Medulla oblongata (tissue), 1 donor: Measurements from ENCODE around the gene ILDR2.

Experiments used
- DNase-seq: peaks from one replicate; pipeline ENCODE4 v3.0.0-alpha.2; 2015; ENCODE audit errors: extremely low spot score

Gene ILDR2

GRCh38 chr1:166969074-166969677, 6.2 kb downstream of the ILDR2 start:
- no peak for DNase-seq

DNA sequence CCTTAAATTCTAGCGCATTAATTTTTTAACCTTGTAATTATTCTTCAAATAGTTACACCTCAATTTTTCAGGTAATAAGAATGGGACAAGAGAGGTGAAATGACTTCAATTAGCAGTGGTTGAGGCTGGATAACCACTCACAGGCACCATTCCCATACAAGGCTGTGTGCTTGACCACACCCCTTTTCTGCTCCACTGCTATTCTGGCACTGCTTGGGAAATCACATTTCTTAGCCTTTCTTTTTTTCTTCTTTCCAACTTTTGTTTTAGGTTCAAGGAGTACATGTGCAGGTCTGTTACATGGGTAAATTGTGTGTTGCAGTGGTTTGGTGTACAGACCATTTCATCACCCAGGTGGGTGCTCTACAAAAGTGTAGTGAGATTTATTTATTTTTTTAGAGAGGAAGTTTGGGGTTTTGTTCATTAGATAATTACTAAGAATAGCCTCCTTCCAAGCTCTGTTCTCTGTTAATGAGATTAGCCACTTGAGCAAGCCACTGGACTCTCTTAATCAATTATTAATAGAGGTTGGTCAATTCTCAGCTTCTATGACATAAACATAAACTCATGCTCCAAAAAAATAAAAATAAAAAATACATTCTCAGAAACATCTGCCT, 14.4 kb downstream of the ILDR2 start:
- DNase-seq = no peak

DNA sequence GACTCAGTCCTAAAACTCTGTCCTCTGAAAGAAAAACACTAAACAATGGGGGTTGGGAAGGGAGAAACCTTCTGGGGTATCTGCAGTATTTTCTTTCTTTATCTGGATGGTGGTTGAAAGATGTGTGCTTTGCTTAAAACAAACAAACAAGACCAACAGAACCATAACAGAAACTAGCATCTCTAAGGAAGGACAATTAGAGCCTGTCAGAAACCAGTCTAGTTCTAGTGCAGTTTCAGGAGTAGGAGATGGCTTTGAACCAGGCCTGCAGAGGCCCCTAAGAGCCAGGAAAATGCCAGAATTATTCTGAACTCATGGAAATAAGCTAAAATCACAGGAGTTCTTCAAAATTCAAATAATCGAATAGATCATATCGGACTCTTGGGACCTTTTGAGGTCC, 18.5 kb downstream of the ILDR2 start:
- DNase-seq = no peak

- no peak for DNase-seq
These were observed 19.1 kb downstream of the ILDR2 start for GRCh38 chr1:166956057-166956850.

DNA sequence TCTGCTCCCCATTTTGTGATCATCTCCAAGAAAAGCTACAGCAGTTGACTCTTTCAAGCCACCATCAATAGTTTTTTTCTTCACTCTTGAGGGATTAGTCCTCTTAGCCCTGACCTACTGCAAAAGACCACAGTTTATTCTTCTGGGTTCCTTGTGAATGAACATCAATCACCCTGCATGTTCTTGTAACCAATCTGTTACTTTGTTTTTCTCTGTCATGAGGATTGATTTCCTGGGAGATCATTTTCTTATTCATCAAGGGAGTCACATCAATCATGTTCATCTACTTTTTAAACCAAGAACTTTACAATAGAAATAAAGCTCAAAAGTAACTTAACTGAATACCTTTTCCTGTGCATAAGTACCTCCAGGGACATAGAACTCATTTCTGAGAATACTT, 21.8 kb downstream of the ILDR2 start:
- DNase-seq = no peak

GRCh38 chr1:166952002-166952746, 23.2 kb downstream of the ILDR2 start:
- DNase-seq = no peak

GRCh38 chr1:166951050-166951449, 24.3 kb downstream of the ILDR2 start:
- no peak for DNase-seq

- peak; percentile 66 for DNase-seq
These were observed 25.2 kb downstream of the ILDR2 start for GRCh38 chr1:166950156-166950555.

- DNase-seq = no peak
These were observed 26.4 kb downstream of the ILDR2 start for GRCh38 chr1:166948856-166949350.

GRCh38 chr1:166947398-166948043, 27.8 kb downstream of the ILDR2 start:
- peak; percentile 94 for DNase-seq

DNA sequence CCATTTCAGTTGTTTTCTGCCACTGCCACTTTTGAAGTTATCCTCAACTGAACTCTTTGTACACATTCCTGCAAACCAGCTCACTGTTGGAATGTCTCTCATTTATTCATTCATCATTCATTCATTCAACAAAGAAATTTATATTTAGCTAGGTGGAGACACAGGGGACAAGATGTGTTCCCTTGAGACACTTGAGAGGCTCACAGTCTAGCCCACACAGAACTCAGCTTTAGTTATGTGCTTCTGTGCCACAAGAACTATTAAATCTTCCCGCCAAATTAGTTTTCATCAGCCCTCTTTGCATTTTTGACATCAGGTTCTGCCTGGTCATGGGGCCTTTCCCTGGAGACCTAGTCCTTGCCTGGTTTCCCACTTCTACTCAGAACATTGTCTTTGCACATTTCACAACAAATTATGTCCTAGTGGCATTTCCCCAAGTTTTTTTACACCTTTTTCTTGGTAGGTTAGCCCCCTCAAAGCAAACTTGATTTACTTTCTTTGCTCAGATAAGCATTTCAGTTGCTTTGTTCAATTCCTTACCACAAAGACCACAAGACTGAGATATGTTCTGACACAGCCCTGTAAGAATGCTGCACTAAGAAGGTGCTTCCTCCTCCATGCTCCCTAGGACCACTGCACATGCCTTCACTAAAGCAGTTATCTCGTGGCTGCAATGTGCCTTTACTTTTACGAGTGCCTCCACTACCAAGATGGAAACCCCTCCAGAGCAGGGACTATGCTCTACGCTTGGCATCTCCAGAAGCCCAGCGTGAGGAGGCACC, 31.0 kb downstream of the ILDR2 start:
- DNase-seq = no peak

- no peak for DNase-seq
These were observed 35.5 kb downstream of the ILDR2 start for GRCh38 chr1:166939741-166940375.

DNA sequence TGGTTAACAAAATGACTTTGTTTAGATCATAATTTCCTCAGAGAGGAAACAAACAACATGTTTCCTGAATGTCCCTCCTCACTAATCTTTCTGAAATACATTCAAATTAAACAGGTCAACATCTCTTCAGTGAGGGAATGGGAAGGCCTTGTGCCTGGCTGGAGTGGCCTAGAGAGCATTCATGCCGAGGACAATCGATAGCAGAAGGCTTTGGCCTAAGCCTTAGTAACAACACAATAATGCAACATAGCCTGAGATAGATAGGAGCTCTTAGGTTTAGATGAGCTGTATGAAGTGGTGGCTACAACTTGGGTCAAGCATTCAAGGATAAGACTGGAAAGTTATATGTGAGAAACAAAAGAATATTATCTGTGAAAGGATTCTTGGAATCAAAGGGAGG, 37.4 kb downstream of the ILDR2 start:
- DNase-seq = no peak

- no peak for DNase-seq
These were observed 38.0 kb downstream of the ILDR2 start for GRCh38 chr1:166937329-166937728.

DNA sequence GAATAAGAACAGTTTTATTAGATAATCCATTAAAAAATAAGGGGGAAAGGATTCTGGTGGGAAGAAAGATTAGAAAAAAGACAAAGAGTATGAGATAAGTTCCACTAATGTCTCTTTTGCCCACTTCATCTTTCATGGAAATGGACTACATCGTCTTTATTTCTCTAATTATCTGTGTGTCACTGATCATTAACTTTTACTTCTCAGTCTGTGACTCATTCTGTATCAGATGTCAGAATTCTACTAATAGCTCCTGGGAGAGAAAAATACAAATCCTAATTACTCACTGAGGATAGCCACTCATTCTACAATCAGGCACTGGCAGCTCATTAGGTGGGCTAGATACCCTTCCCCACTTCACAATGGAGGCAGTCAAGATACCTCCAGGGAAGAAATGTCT, 41.7 kb downstream of the ILDR2 start:
- no peak for DNase-seq

- no peak for DNase-seq
These were observed 42.2 kb downstream of the ILDR2 start for GRCh38 chr1:166933140-166933539.

DNA sequence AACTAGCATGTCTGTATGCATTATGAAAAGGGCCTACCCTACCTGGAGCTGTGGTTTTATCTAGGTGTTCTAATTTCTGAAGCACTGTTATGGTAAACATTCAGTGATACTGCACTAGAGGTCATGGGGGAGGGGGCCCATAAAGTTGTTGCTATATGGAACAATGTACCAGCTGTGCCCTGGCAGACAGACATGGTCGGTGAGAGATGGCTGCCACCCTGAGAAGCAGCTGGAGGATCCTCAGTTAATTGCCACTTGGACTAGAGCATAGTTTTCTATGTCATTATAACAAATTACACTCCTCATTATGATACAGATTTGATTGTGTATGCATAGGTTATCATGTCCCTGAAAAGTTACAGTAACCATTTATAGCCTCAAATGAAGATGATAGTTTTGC, 45.4 kb downstream of the ILDR2 start:
- no peak for DNase-seq

- DNase-seq = no peak
These were observed 47.6 kb downstream of the ILDR2 start for GRCh38 chr1:166927701-166928100.

- DNase-seq = no peak
These were observed 49.4 kb downstream of the ILDR2 start for GRCh38 chr1:166925810-166926478.
